C4-2B (cell line): ENCODE measurements around the gene IKZF1.

Experiments
- CTCF ChIP-seq: fragments of 450-650 bp; conservative IDR thresholded peaks from 2 replicates; pipeline ENCODE4 v1.5.1; 2017; ENCODE audit warnings: mild to moderate bottlenecking
- ZFX ChIP-seq: fragments of 450-650 bp; IDR thresholded peaks from 2 replicates; pipeline ENCODE4 v1.6.1; 2017

- TF ChIP-seq CTCF: no peak
- no peak for TF ChIP-seq ZFX
Measured at GRCh38 chr7:50358041-50358705, 53.7 kb downstream of the IKZF1 start.
